Heart left ventricle (tissue), 16 donors: ENCODE measurements around the gene MRPS7. TPM values are rescaled to one million over a fixed set of nuclear protein-coding genes. Genes with fewer than 3 reads are reported as not detected.

Experiments
- ATAC-seq, 4 donors: fragments of 200-7000 bp; cut with Tn5 transposase; one replicate each; pipeline ENCODE4 v1.9.1; 2020 to 2022; ENCODE audit warnings: moderate library complexity in 4 of 4, mild to moderate bottlenecking in 3 of 4, moderate number of reproducible peaks in 1 of 4
- DNase-seq, 5 donors: peaks; one replicate each; pipeline ENCODE4 v3.0.0-alpha.2; 2020
- H3K27ac ChIP-seq, 12 donors: fragments of 200-600 bp; sonication (generic) in 4 of 12; one replicate each; pipeline versions ENCODE4 v1.5.0 to v1.8.0; 2016 to 2022; ENCODE audit warnings: mild to moderate bottlenecking in 2 of 12
- H3K27me3 ChIP-seq, 9 donors: fragments of 200-600 bp; sonication (generic) in 2 of 9; one replicate each; pipeline versions ENCODE4 v1.5.1 to v1.8.0; 2016 to 2022; ENCODE audit warnings: mild to moderate bottlenecking in 3 of 9
- H3K36me3 ChIP-seq, 9 donors: fragments of 200-600 bp; sonication (generic) in 2 of 9; one replicate each; pipeline versions ENCODE4 v1.5.0 to v1.8.0; 2018 to 2022; ENCODE audit warnings: mild to moderate bottlenecking in 2 of 9
- H3K4me1 ChIP-seq, 12 donors: fragments of 200-600 bp; sonication (generic) in 4 of 12; one replicate each; pipeline versions ENCODE4 v1.5.0 to v1.8.0; 2016 to 2022; ENCODE audit warnings: mild to moderate bottlenecking in 3 of 12
- H3K4me3 ChIP-seq, 12 donors: fragments of 200-600 bp; sonication (generic) in 4 of 12; one replicate each; pipeline versions ENCODE4 v1.5.0 to v1.8.0; 2017 to 2022; ENCODE audit warnings: mild to moderate bottlenecking in 9 of 12, moderate library complexity in 4 of 12
- H3K9me3 ChIP-seq, 12 donors: fragments of 200-600 bp; sonication (generic) in 4 of 12; one replicate each; pipeline versions ENCODE4 v1.5.0 to v1.8.0; 2016 to 2022; ENCODE audit warnings: mild to moderate bottlenecking in 1 of 12
- POLR2A ChIP-seq, 2 donors: fragments of 450-650 bp; IDR thresholded peaks; one replicate each; pipeline ENCODE4 v1.6.1; 2017; ENCODE audit warnings: antibody characterized with exemption in 2 of 2, mild to moderate bottlenecking in 2 of 2, moderate library complexity in 2 of 2
- WGBS, 4 donors: extraction: QIAGEN DNeasy Blood & Tissue Kit in 2 of 4; methylation state at CpG; one replicate each; pipeline versions ENCODE4 v1.1.5 to v1.1.7; 2013 to 2018; 5-methylcytosine and 5-hydroxymethylcytosine counted together
- intact Hi-C, 10 donors: fragments of 100-400 bp; cut with DNase I; formaldehyde crosslinking; loops; one replicate each; pipeline versions ENCODE4 v1.11.1 to v1.14.2; 2022
- polyA plus RNA-seq, 2 donors: library from polyadenylated mRNA; stranded (reverse); fragments of 200-250 nt; gene quantifications; one replicate each; pipeline ENCODE4 v1.2.3, GENCODE V29; 2013
- total RNA-seq, 9 donors: library from RNA; depleted of rRNA in 2 of 9; stranded (reverse); fragments of >200 nt in 2 of 9; fragmentation: NEBNext Ultra II Directional in 3 of 9; extraction: Animal tissue kit (Norgen Biotek cat#: 25700) in 3 of 9; gene quantifications; one replicate each; pipeline versions ENCODE4 v1.1.0 to v1.2.4, GENCODE V29; 2016 to 2023
- TF ChIP-seq, protein P1 (sequence below), 12 donors: fragments of 200-600 bp; sonication (generic) in 4 of 12; IDR thresholded peaks; one replicate each; pipeline versions ENCODE4 v1.5.0 to v1.8.0; 2018 to 2022; ENCODE audit warnings: antibody characterized with exemption in 12 of 12, mild to moderate bottlenecking in 5 of 12
- donor health status: ischemic (EF 13 %, LVEDD 7.1; RV severe dilation, severe dysfunction).
- donor health status: healthy with polysubstance abuse.
- donor health status: DM: no; HTN: yes; CAD: no.
- donor health status: DM: no; HTN: no; CAD: no.
- donor health status: ischemic (EF 25% LVEDD 6.9; RV normal size, moderate dysfunction).
- donor health status: ischemic (EF 25% LVEDD 5.7; RV mildly dilated, moderate dysfunction).
- donor health status: healthy.
- donor health status: DM: yes; HTN: yes; CAD: no.
- donor health status: ischemic (EF 35%, LVEDD 5.7; RV mildly dilated, moderate dysfunction).
- donor health status: nonischemic (EF 11% LVEDD 7.7; RV severe dilation, severe dysfunction).
- donor health status: DM: yes; HTN: yes; CAD: no.
- donor health status: PGD.
- donor health status: ischemic (EF 29% LVEDD 5.4; RV normal size, mild dysfunction).
- donor health status: nonischemic (EF 23%, LVEDD 6.1; RV moderate dilation, normal function).

MRPS7 gene
- total and polyA plus RNA-seq, 11 donors = 76.7 to 143 (median 113) TPM

DNA sequence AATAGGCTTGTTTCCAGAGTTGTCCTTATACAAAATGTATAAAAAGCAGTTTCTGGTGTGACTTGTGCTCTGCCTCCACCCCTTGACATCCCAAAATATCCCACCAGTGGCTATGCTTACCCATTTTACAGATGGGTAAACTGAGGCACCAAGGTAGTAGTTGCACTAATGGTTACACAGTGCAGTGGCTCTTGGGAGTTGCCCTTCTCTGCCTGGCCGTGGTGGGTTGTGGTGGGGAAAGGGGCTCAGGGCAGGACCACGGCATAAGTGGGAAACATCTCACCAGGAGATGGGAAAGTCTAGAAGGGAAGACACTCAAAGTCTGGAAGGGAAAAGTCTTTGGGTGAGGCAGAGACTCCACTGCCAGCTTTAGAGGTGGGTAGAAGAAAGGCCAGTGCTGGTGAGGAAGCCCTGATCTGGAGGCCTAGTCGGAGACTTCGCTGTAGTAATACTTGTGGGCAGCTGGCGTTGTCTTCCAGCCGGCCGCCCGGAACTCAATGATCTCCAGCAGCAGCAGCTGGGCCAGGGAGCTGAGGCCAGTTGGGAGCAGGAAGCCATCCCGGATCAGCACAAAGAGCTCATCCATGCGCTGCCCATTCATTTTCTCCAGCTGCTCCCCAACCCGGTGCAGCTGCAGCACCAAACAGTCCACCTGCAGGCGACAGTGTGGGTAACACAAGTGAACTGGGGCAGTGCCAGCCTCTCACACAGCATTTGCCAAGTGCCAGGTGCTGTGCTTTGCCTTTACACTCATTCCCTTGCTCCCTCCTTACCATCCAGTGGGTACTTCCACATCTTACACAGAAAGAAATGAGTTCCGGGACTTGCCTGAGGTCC is 4.9 kb downstream of the MRPS7 start:
- H3K9me3 ChIP-seq = no peaks in the 10 kb centered on the region
- TF ChIP-seq POLR2A (IDR thresholded peaks at IDR 0.05) = no peak
- TF ChIP-seq, protein P1, sequence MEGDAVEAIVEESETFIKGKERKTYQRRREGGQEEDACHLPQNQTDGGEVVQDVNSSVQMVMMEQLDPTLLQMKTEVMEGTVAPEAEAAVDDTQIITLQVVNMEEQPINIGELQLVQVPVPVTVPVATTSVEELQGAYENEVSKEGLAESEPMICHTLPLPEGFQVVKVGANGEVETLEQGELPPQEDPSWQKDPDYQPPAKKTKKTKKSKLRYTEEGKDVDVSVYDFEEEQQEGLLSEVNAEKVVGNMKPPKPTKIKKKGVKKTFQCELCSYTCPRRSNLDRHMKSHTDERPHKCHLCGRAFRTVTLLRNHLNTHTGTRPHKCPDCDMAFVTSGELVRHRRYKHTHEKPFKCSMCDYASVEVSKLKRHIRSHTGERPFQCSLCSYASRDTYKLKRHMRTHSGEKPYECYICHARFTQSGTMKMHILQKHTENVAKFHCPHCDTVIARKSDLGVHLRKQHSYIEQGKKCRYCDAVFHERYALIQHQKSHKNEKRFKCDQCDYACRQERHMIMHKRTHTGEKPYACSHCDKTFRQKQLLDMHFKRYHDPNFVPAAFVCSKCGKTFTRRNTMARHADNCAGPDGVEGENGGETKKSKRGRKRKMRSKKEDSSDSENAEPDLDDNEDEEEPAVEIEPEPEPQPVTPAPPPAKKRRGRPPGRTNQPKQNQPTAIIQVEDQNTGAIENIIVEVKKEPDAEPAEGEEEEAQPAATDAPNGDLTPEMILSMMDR (IDR thresholded peaks at IDR 0.05) = no peak
- no peak overlapping the region for H3K4me3 ChIP-seq
- H3K36me3 ChIP-seq = peaks cover 0 to 46% (median 42%) of the 10 kb centered on the region in 9 donors
- 85 to 89% (median 89%) methylated on average over 12 to 13 of the region's 13 CpGs for WGBS, 4 donors
- DNase-seq (no peak), ATAC-seq (no peak)
- intact Hi-C loops = no loop called here
- H3K4me1 ChIP-seq = peaks cover 2 to 57% (median 18%) of the 10 kb centered on the region in 12 donors
- no peak overlapping the region for H3K27ac ChIP-seq
- no peaks in the 10 kb centered on the region for H3K27me3 ChIP-seq

DNA sequence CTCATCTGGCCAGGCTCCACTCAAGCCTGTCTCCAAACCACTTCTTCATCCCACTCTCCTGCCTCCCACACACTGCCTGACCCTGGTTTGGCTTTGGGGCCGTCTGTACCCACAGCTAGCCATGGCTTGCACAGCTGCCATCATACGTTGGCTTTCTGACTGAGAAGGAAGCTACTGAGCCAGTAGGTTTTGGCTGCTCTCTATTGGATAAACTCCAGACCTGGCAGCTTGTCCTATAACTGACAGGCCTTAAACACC is 5.4 kb downstream of the MRPS7 start:
- Histone ChIP-seq H3K27ac (no peak overlapping the region), H3K4me3 (no peak overlapping the region), H3K4me1 (peaks cover 2 to 60% (median 22%) of the 10 kb centered on the region in 12 donors), H3K27me3 (no peaks in the 10 kb centered on the region), H3K36me3 (peaks cover 0 to 46% (median 42%) of the 10 kb centered on the region in 9 donors), H3K9me3 (no peaks in the 10 kb centered on the region)
- ATAC-seq (no peak), DNase-seq (no peak)
- TF ChIP-seq POLR2A (IDR thresholded peaks at IDR 0.05) = no peak
- TF ChIP-seq, protein P1 (IDR thresholded peaks at IDR 0.05) = no peak
- 45 to 58% (median 50%) methylated on average over 2 of the region's 2 CpGs for WGBS, 4 donors
- intact Hi-C loops = no loop called here

DNA sequence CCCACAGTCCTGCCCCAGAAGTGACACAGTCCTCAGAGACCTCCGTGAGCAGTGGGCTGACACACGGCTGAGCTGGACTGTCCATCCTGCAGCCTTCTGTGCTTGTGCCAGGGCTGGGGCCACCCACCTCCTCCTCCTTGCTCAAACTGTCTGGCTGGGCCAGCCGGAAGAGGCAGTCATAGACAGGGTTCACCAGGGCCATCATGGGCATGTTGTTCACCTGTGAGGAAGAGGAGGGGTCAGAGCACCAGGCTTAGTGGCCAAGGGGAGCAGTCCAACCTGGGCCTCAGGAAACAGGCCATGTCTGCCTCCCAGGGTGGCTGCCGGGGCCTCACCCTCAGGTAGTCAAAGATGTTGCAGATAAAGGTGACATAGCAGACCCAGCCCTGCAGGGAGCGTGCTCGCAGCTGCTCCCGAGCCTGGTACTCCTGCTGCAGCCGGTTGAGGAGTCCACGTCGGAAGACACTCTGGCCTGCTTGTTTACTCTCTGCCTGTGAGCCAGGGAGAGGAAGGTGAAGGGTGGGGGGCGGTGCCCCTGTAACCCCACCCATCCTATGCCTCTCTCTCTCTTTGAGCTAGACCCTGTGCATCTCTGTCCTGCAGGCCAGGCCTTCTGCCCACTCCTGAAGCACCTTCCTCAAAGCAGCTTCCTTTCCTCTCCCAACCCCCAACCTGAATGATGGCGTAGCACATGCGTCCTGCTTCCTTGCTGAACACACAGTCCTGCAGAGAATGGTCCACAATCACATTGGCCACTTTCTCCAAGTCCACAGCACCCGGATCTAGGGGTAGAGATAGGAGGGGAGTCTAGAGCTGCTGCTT is 5.9 kb downstream of the MRPS7 start:
- intact Hi-C loops = no loop called here
- H3K27ac ChIP-seq = peak overlapping the region in 1 of 12 donors; percentile 27

More for the DNA sequence above, 5.9 kb downstream of the MRPS7 start:
- DNase-seq (no peak), ATAC-seq (no peak)
- peaks cover 0 to 60% (median 24%) of the 10 kb centered on the region in 12 donors for H3K4me1 ChIP-seq
- no peaks in the 10 kb centered on the region for H3K9me3 ChIP-seq
- TF ChIP-seq, protein P1 (IDR thresholded peaks at IDR 0.05) = no peak
- no peak for TF ChIP-seq POLR2A (IDR thresholded peaks at IDR 0.05)
- WGBS, 4 donors = 51 to 56% (median 53%) methylated on average over 6 to 14 of the region's 14 CpGs
- H3K27me3 ChIP-seq = no peaks in the 10 kb centered on the region
- peaks cover 0 to 46% (median 42%) of the 10 kb centered on the region in 9 donors for H3K36me3 ChIP-seq
- no peak overlapping the region for H3K4me3 ChIP-seq
